Neural crest cell (in vitro differentiated cells): Measurements from ENCODE around the gene SH3TC2. TPM values are rescaled to one million over a fixed set of nuclear protein-coding genes. Genes with fewer than 3 reads are reported as not detected.

Source experiments
- DNase-seq: peaks from one replicate; pipeline ENCODE4 v3.0.0; 2021; ENCODE audit warnings: low read depth, mixed read lengths, low spot score
- H3K27ac Mint-ChIP-seq: one replicate; pipeline ENCODE4 v1.8.0; 2021; ENCODE audit warnings: mild to moderate bottlenecking, mixed read lengths; ENCODE audit not compliant: unreplicated experiment
- H3K27me3 Mint-ChIP-seq: 2 replicates; pipeline ENCODE4 v1.8.0; 2021; ENCODE audit warnings: low read depth, mild to moderate bottlenecking, mixed read lengths
- H3K36me3 Mint-ChIP-seq: 2 replicates; pipeline ENCODE4 v1.8.0; 2021; ENCODE audit warnings: low read depth, mild to moderate bottlenecking, mixed read lengths
- H3K4me1 Mint-ChIP-seq: 2 replicates; pipeline ENCODE4 v1.8.0; 2021; ENCODE audit warnings: mixed read lengths
- H3K4me3 Mint-ChIP-seq: one replicate; pipeline ENCODE4 v1.8.0; 2021; ENCODE audit warnings: mild to moderate bottlenecking, mixed read lengths
- H3K9me3 Mint-ChIP-seq: 2 replicates; pipeline ENCODE4 v1.8.0; 2021; ENCODE audit warnings: mixed read lengths
- CTCF ChIP-seq: fragments of 200-600 bp; sonication (generic); conservative IDR thresholded peaks from 2 replicates; pipeline ENCODE4 v1.5.0; 2021; ENCODE audit warnings: antibody characterized with exemption, mild to moderate bottlenecking
- total RNA-seq: library from RNA; stranded (reverse); gene quantifications from 2 replicates; pipeline ENCODE4 v1.2.1, GENCODE V29; 2021

SH3TC2 gene
- total RNA-seq, 1 donor from 2014 or later, result 9.3 TPM

DNA sequence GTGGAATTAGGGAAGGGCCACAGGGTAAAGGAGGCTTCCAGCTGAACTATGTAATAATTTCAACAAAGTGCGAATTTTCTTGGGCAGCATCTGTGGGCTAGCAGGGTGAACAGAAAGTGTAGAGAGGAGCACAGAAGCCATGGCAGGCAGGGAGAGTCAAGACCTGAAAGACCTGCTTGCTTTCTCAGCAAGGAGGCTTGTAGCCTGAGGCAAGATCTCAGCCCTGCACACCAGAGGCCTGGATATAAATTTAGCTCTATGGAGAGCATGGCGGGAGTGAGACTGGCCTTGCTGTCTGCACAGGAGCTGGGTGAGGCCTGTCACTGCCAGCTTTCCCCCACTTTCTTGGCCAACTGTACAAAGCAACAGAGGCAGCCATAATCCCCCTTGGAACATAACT, 32.1 kb upstream of the SH3TC2 start:
- H3K9me3 Mint-ChIP-seq, result peaks cover 26% of the 10 kb centered on the region

DNA sequence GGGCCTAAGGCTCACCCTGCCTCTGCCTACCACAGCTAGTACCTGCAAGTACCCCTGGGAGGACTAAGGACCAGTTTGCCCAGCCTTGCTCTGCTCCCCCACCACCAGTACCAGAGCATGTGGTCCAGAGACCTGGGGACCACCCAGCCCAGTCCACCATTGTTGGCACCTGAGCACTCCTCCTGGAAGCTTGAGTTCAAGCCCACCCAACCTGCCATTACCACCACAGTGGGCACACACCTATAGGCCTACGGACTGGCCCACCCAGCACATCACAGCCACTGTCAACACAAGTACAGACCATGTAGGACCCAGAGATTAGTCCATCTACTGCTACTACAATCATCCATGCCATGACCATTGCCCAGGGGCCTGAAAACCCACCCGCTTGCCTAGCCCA, 30.8 kb upstream of the SH3TC2 start:
- Mint-ChIP-seq H3K9me3 (peaks cover 20% of the 10 kb centered on the region), H3K27me3 (no peaks in the 10 kb centered on the region), H3K4me3 (no peak overlapping the region), H3K27ac (no peak overlapping the region), H3K4me1 (no peaks in the 10 kb centered on the region), H3K36me3 (peaks cover 5% of the 10 kb centered on the region)
- no peak for DNase-seq
- TF ChIP-seq CTCF, result no peak

More for the DNA sequence above, 32.1 kb upstream of the SH3TC2 start:
- Mint-ChIP-seq H3K4me3 (no peak overlapping the region), H3K36me3 (peaks cover 11% of the 10 kb centered on the region), H3K27ac (no peak overlapping the region), H3K4me1 (no peaks in the 10 kb centered on the region), H3K27me3 (no peaks in the 10 kb centered on the region)
- no peak for TF ChIP-seq CTCF
- DNase-seq, result no peak

GRCh38 chr5:149089796-149090195, 26.9 kb upstream of the SH3TC2 start:
- no peak overlapping the region for H3K4me3 Mint-ChIP-seq
- no peak overlapping the region for H3K27ac Mint-ChIP-seq
- H3K9me3 Mint-ChIP-seq, result peaks cover 8% of the 10 kb centered on the region
- TF ChIP-seq CTCF, result no peak
- no peaks in the 10 kb centered on the region for H3K27me3 Mint-ChIP-seq
- no peaks in the 10 kb centered on the region for H3K4me1 Mint-ChIP-seq
- no peak for DNase-seq
- H3K36me3 Mint-ChIP-seq, result peaks cover 2% of the 10 kb centered on the region

GRCh38 chr5:149088686-149089085, 25.8 kb upstream of the SH3TC2 start:
- H3K4me3 Mint-ChIP-seq, result no peak overlapping the region
- H3K36me3 Mint-ChIP-seq, result peaks cover 2% of the 10 kb centered on the region
- peaks cover 8% of the 10 kb centered on the region for H3K9me3 Mint-ChIP-seq
- no peaks in the 10 kb centered on the region for H3K4me1 Mint-ChIP-seq
- TF ChIP-seq CTCF, result no peak
- no peak overlapping the region for H3K27ac Mint-ChIP-seq
- DNase-seq, result no peak
- no peaks in the 10 kb centered on the region for H3K27me3 Mint-ChIP-seq

- no peaks in the 10 kb centered on the region for H3K4me1 Mint-ChIP-seq
- no peak for TF ChIP-seq CTCF
- H3K27me3 Mint-ChIP-seq, result no peaks in the 10 kb centered on the region
- no peak overlapping the region for H3K4me3 Mint-ChIP-seq
- H3K9me3 Mint-ChIP-seq, result peaks cover 6% of the 10 kb centered on the region
- no peak overlapping the region for H3K27ac Mint-ChIP-seq
- H3K36me3 Mint-ChIP-seq, result no peaks in the 10 kb centered on the region
- DNase-seq, result no peak
Measured at GRCh38 chr5:149083846-149084245, 21.0 kb upstream of the SH3TC2 start.

- DNase-seq, result no peak
- H3K27me3 Mint-ChIP-seq, result no peaks in the 10 kb centered on the region
- H3K9me3 Mint-ChIP-seq, result peaks cover 8% of the 10 kb centered on the region
- H3K36me3 Mint-ChIP-seq, result peaks cover 2% of the 10 kb centered on the region
- H3K4me3 Mint-ChIP-seq, result no peak overlapping the region
- no peak overlapping the region for H3K27ac Mint-ChIP-seq
- no peaks in the 10 kb centered on the region for H3K4me1 Mint-ChIP-seq
- TF ChIP-seq CTCF, result no peak
Measured at GRCh38 chr5:149082271-149082670, 19.4 kb upstream of the SH3TC2 start.
